ENCODE data around the gene SEZ6L2.

Gene SEZ6L2

GRCh38 chr16:29843931-29844330 is 55.4 kb downstream of the SEZ6L2 start:
- Histone ChIP-seq H4K20me1 (ENCODE audit: insufficient read depth, low read length) (no peaks in the 10 kb centered on the region), H2AFZ (ENCODE audit: low read length) (no peak overlapping the region), H3K4me1 (ENCODE audit: low read length) (no peaks in the 10 kb centered on the region), H3K9me3 (replicated peaks; ENCODE audit: insufficient read depth, low read length) (no peaks in the 10 kb centered on the region), H3K9ac (ENCODE audit: low read length) (no peak overlapping the region), H3K9me2 (replicated peaks; ENCODE audit: insufficient read depth, low read length) (no peaks in the 10 kb centered on the region), H3K36me3 (replicated peaks; ENCODE audit: insufficient read depth, low read length) (no peaks in the 10 kb centered on the region), H3K4me2 (ENCODE audit: low read depth, low read length) (no peak overlapping the region), H3K4me3 (ENCODE audit: low read length) (no peak overlapping the region), H3K27ac (ENCODE audit: low read length) (no peak overlapping the region), H3K27me3 (replicated peaks; ENCODE audit: insufficient read depth, low read length) (no peaks in the 10 kb centered on the region), H3K79me2 (ENCODE audit: low read length) (no peaks in the 10 kb centered on the region), H3F3A (ENCODE audit: insufficient read depth, low read length) (no peaks in the 10 kb centered on the region)
- no peak for TF ChIP-seq EZH2 (optimal IDR thresholded peaks at IDR 0.05; ENCODE audit: low read depth, low read length)
- TF ChIP-seq CTCF (IDR thresholded peaks at IDR 0.05; ENCODE audit: low read length), result no peak
- no peak for TF ChIP-seq EZH2phosphoT487 (IDR thresholded peaks at IDR 0.05; ENCODE audit: low read length)
- no peak for DNase-seq

DNA sequence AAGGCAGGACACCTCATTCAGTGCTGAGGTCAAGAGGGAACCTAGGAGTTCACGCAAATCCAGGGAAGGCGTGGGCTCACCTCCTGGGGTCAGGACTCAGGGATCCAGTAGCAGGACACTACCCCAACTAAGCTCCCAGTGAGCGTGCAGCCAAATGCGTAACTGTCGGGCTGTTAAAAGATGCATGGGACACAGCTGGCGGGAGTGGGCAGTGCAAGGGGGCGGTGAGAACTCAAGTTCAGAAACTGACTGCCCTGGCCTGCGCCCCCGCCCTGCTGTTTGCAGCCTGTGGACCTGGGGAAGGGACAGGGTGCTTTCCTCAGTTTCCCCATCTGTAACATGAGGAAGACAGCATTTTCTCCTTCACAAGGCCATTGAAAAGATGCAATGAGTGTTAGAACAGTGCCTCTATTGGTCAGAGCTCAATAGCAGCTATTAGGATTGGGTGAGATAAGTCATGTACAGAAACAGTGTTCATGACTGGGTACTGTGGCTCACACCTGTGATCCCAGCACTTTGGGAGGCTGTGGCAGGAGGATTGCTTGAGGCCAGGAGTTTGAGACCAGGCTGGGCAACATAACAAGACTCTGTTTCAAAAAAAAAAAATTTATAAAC is 56.5 kb downstream of the SEZ6L2 start:
- H3K4me1 ChIP-seq (ENCODE audit: low read length), result no peaks in the 10 kb centered on the region
- no peak overlapping the region for H2AFZ ChIP-seq (ENCODE audit: low read length)
- H3K9me3 ChIP-seq (replicated peaks; ENCODE audit: insufficient read depth, low read length), result no peaks in the 10 kb centered on the region
- no peaks in the 10 kb centered on the region for H3K27me3 ChIP-seq (replicated peaks; ENCODE audit: insufficient read depth, low read length)
- H3K9me2 ChIP-seq (replicated peaks; ENCODE audit: insufficient read depth, low read length), result no peaks in the 10 kb centered on the region
- no peak overlapping the region for H3K4me2 ChIP-seq (ENCODE audit: low read depth, low read length)
- H3K4me3 ChIP-seq (ENCODE audit: low read length), result no peak overlapping the region
- no peak overlapping the region for H3K9ac ChIP-seq (ENCODE audit: low read length)
- H3F3A ChIP-seq (ENCODE audit: insufficient read depth, low read length), result no peaks in the 10 kb centered on the region
- H3K79me2 ChIP-seq (ENCODE audit: low read length), result no peaks in the 10 kb centered on the region
- no peaks in the 10 kb centered on the region for H4K20me1 ChIP-seq (ENCODE audit: insufficient read depth, low read length)
- H3K36me3 ChIP-seq (replicated peaks; ENCODE audit: insufficient read depth, low read length), result no peaks in the 10 kb centered on the region
- no peak overlapping the region for H3K27ac ChIP-seq (ENCODE audit: low read length)
- TF ChIP-seq CTCF (IDR thresholded peaks at IDR 0.05; ENCODE audit: low read length) (no peak), EZH2phosphoT487 (IDR thresholded peaks at IDR 0.05; ENCODE audit: low read length) (no peak), EZH2 (optimal IDR thresholded peaks at IDR 0.05; ENCODE audit: low read depth, low read length) (no peak)
- no peak for DNase-seq

DNA sequence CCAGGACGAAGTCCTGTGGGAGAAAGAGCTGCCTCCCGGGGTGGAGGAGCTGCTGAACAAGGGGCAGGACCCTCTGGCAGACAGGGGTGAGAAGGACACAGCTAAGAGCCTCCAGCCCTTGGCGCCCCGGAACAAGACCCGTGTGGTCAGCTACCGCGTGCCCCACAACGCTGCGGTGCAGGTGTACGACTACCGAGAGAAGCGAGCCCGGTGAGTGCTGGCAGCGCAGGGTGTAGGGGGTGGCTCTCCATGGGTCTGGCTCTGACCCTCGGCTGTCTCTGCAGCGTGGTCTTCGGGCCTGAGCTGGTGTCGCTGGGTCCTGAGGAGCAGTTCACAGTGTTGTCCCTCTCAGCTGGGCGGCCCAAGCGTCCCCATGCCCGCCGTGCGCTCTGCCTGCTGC is 57.7 kb downstream of the SEZ6L2 start:
- H2AFZ ChIP-seq (ENCODE audit: low read length), result no peak overlapping the region

More for the DNA sequence above, 57.7 kb downstream of the SEZ6L2 start:
- Histone ChIP-seq H3F3A (ENCODE audit: insufficient read depth, low read length) (no peaks in the 10 kb centered on the region), H3K4me2 (ENCODE audit: low read depth, low read length) (no peak overlapping the region), H3K9me3 (replicated peaks; ENCODE audit: insufficient read depth, low read length) (no peaks in the 10 kb centered on the region), H3K4me1 (ENCODE audit: low read length) (no peaks in the 10 kb centered on the region), H3K27me3 (replicated peaks; ENCODE audit: insufficient read depth, low read length) (no peaks in the 10 kb centered on the region), H3K4me3 (ENCODE audit: low read length) (no peak overlapping the region), H3K27ac (ENCODE audit: low read length) (no peak overlapping the region), H3K9ac (ENCODE audit: low read length) (no peak overlapping the region), H3K9me2 (replicated peaks; ENCODE audit: insufficient read depth, low read length) (no peaks in the 10 kb centered on the region), H3K36me3 (replicated peaks; ENCODE audit: insufficient read depth, low read length) (no peaks in the 10 kb centered on the region), H4K20me1 (ENCODE audit: insufficient read depth, low read length) (no peaks in the 10 kb centered on the region), H3K79me2 (ENCODE audit: low read length) (no peaks in the 10 kb centered on the region)
- no peak for DNase-seq
- TF ChIP-seq CTCF (IDR thresholded peaks at IDR 0.05; ENCODE audit: low read length) (no peak), EZH2phosphoT487 (IDR thresholded peaks at IDR 0.05; ENCODE audit: low read length) (no peak), EZH2 (optimal IDR thresholded peaks at IDR 0.05; ENCODE audit: low read depth, low read length) (no peak)
